Activated T-cell treated with anti-CD3 and anti-CD28 coated beads for 24 hours (primary cell): Measurements from ENCODE around the gene UBN2.

Source experiments
- DNase-seq: peaks from one replicate; pipeline ENCODE4 v3.0.0-alpha.2; 2020; ENCODE audit warnings: low read depth

Gene UBN2

DNA sequence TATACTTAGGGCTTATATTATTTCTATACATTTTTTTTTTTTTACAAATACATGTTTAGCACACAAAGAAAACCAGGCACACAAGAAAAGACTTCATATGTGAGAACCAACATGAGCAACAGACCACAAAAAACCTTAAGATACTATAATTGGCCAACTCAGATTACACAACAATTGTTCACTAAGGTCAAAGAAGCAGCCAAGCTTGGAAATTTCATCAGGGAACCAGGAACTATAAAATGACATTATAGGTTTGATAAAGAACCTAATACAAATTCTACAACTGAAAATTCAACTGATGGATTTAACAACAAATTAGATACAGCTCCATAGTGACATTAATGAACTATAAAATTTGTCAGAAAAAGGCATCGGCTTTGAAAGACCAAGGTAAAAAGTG lies 124.3 kb downstream of the UBN2 start:
- no peak for DNase-seq
